Ishikawa (cell line): ENCODE data around the gene PPP2R2D.

Experiments
- CEBPB ChIP-seq: IDR thresholded peaks from 2 replicates; pipeline ENCODE4 v1.6.1; 2012
- CREB1 ChIP-seq: IDR thresholded peaks from 2 replicates; pipeline ENCODE4 v1.6.1; 2012; ENCODE audit warnings: low read depth
- EP300 ChIP-seq: IDR thresholded peaks from 2 replicates; pipeline ENCODE4 v1.6.1; 2012; ENCODE audit warnings: borderline replicate concordance
- MAX ChIP-seq: IDR thresholded peaks from 2 replicates; pipeline ENCODE4 v1.6.1; 2012
- REST ChIP-seq: IDR thresholded peaks from 2 replicates; pipeline ENCODE4 v1.6.1; 2012; ENCODE audit warnings: low read depth, mild to moderate bottlenecking
- TAF1 ChIP-seq: IDR thresholded peaks from 2 replicates; pipeline ENCODE4 v1.6.1; 2012; ENCODE audit warnings: low read depth, mild to moderate bottlenecking
- YY1 ChIP-seq: IDR thresholded peaks from 2 replicates; pipeline ENCODE4 v1.6.1; 2012; ENCODE audit warnings: low read depth

DNA sequence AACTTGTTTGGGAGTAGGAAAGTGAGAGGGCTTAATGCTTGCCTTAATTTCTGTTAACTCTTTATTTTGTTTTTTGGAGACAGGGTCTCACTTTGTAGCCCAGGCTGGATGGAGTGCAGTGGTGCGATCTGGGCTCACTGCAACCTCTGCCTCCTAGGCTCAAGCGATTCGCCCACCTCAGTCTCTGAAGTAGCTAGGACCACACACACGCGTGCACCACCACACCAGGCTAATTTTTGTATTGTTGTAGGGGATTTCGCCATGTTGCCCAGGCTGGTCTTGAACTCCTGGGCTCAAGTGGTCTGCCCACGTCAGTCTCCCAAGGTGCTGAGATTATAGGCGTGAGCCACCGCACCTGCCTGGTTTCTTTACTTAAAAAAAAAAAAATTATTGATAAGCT, 1.9 kb downstream of the PPP2R2D start:
- TF ChIP-seq REST, result no peak
- TF ChIP-seq EP300, result no peak
- no peak for TF ChIP-seq MAX
- no peak for TF ChIP-seq CREB1
- TF ChIP-seq CEBPB, result no peak
- no peak for TF ChIP-seq YY1
- TF ChIP-seq TAF1, result no peak
